NCI-H526 (cell line): ENCODE results near the gene ZNF665.
"Not testable (repeated sequence)": the region's sequence is repeated elsewhere in the genome, so short reads cannot be mapped to it uniquely, and the experiment has no call there.

Experiments
- DNase-seq, 2 experiments: peaks; one replicate each; lab custom pipeline; 2025; lab: John Stamatoyannopoulos, UW

ZNF665 gene

DNA sequence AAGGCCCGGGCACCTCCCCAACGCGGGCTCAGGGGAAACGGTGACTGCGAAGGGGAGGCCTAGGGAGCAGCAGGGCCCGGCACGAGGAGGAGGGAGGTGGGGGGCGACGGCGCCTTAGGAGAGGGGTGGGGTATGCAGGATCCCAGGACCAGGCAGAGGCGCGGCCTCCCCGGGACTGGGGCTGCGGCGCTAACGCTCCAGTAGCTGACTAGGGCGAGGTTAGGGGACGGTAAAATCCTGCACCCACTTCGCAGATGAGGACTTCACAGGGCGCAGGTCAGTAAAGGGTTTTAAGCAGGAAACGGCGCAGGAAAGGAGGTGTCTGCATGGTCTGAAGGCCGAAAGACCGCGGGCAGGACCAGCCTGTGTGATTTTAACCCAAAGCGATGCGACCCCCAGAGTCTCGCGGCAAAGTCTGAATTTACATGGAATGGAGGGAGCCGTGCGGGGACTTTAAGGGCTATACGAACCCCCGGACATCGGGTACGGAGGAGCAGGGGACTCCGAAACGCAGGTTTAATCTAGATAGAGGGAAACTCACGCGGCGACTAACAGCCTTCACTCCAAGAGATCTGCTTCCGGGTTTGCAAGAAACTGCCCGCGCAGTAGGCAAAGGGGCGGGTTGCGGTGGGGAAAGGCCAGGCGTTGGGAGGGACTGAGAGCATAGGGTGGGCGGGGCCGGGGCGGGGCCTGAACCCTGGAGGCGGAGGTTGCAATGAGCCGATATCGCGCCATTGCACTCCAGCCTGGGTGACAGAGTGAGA lies at the start of gene ZNF665:
Gene ZNF665, minus strand, starts transcription at position 588 of the 764 bp plus-strand sequence. CDS start 10,460 bp downstream, outside the sequence.
- peak; percentile 44 to 62 for DNase-seq

GRCh38 chr19:53237114-53237777 lies 44.1 kb upstream of the ZNF665 start:
- DNase-seq = no peak

GRCh38 chr19:53224606-53225005 lies 31.4 kb upstream of the ZNF665 start:
- DNase-seq = no peak

DNA sequence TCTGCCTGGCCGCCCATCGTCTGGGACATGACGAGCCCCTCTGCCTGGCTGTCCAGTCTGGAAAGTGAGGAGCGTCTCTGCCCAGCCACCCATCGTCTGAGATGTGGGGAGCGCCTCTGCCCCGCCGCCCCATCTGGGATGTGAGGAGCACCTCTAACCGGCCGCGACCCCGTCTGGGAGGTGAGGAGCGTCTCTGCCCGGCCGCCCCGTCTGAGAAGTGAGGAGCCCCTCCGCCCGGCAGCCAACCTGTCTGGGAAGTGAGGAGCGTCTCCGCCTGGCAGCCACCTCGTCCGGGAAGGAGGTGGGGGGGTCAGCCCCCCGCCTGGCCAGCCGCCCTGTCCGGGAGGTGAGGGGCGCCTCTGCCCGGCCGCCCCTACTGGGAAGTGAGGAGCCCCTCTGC lies 29.6 kb upstream of the ZNF665 start:
- DNase-seq = not testable (repeated sequence)

- DNase-seq = no peak
These were observed 19.7 kb upstream of the ZNF665 start for GRCh38 chr19:53212703-53213320.

GRCh38 chr19:53211554-53211953 lies 18.4 kb upstream of the ZNF665 start:
- not testable (repeated sequence) for DNase-seq

DNA sequence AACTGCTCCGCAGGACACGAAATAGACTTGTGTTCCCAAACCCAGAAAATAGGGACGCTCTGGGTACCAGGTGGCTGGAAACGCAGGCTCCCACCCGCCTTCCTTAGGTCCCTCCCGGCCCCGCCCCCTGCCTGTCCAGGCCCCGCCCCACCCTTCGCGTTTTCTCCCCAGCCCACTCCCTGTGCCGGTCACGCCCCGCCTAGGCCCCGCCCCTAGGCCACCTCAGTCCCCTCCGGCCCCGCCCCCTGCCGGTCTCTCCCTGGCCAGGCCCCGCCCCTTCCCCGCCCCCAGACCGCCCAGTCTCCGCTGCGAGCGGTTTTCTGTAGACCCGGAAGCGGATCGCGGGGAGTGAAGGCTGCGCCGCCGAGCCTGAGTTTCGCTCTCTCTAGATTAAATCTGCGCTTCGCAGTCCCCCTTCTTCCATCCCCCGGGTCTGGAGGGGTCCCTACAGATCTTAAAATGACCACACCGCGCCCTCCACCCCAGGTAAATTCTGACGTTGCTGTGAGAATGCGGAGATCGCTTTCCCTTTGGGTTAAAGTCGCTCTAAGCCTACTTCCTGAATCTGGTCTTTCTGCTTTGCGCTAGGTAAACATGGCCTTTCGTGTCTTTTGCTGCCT lies 3.7 kb upstream of the ZNF665 start:
- DNase-seq = peak in 1 of 2 experiments; percentile 29

DNA sequence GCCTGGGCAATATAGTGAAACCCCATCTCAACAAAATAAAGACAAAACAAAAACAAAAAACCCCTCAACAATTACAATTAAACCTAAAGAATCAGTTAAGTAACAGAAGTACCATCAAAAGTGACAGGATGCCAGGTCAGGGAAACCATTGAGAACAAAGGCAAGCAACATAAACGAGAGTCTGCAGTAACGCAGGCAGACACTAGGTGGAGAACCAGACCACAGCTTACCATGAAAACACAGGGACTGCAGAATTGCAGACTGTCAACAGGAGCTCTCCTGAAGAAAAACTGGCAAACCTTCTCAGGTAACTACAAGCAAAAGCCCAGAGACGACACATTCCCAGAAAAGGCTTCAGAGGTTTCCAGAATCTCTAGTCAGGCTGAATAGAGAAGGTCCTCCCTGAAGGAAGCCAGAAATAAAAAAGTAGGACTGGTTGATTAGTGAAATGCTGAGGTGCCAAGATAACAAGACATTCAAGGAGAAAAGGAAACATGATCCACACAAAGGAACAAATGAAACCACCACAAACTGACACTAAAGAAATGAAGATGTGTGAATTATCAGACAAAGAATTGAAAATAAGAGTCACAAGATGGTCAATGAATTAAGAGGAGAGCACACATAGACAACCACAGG lies 2.2 kb upstream of the ZNF665 start:
- DNase-seq = peak; percentile 80 to 89

GRCh38 chr19:53193535-53194222 lies 521 bp upstream of the ZNF665 start:
- DNase-seq = no peak

DNA sequence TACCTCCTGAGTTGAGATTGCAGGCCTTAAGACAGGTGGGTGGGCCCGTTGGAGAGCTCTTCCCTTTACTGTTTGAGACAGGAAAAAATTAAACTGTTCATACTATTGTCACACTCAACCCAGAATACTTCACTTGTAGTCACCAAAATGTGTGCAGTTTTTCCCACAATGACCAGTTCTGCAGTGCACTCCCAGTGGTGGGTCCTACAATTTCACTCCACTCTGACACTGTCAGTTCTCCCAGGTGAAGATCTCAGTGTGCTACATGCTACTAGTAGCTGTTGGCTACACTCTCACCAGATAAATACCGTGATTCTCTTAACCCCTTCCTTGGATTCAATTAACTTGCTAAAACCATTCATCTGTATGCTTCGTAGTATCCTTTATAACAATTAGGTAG lies 2.9 kb downstream of the ZNF665 start:
- no peak for DNase-seq

DNA sequence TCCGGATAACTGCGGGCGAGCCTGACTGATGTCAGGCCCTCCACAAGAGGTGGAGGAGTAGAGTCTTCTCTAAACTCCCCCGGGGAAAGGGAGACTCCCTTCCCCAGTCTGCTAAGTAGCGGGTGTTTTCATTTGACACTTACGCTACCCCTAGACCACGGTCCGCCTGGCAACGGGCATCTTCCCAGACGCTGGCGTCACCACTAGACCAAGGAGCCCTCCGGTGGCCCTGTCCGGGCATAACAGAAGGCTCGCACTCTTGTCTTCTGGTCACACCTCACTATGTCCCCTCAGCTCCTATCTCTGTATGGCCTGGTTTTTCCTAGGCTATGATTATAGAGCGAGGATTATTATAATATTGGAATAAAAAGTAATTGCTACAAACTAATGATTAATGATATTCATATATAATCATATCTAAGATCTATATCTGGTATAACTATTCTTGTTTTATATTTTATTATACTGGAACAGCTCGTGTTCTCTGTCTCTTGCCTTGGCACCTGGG lies 3.4 kb downstream of the ZNF665 start:
- peak in 1 of 2 experiments; percentile 11 for DNase-seq

DNA sequence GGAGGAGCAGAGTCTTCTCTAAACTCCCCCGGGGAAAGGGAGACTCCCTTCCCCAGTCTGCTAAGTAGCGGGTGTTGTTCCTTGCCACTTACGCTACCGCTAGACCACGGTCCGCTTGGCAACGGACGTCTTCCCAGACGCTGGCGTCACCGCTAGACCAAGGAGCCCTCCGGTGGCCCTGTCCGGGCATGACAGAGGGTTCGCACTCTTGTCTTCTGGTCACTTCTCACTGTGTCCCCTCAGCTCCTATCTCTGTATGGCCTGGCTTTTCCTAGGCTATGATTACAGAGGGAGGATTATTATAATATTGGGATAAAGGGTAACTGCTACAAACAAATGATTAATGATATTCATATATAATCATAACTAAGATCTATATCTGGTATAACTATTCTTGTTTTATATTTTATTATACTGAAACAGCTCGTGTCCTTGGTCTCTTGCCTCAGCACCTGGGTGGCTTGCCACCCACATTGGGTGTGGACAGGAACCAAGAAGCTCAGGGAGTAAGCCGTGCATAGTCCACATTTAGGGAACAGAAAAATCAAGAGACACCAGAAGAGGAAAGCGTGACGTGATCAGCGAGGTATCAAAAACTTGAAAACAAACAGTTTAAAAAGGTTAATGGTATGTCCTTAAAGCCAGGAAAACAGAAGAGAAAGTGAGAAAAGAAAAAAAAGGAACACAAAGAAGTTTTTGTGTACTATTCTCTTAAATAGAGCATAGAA lies 7.8 kb downstream of the ZNF665 start:
- DNase-seq = peak in 1 of 2 experiments; percentile 35

DNA sequence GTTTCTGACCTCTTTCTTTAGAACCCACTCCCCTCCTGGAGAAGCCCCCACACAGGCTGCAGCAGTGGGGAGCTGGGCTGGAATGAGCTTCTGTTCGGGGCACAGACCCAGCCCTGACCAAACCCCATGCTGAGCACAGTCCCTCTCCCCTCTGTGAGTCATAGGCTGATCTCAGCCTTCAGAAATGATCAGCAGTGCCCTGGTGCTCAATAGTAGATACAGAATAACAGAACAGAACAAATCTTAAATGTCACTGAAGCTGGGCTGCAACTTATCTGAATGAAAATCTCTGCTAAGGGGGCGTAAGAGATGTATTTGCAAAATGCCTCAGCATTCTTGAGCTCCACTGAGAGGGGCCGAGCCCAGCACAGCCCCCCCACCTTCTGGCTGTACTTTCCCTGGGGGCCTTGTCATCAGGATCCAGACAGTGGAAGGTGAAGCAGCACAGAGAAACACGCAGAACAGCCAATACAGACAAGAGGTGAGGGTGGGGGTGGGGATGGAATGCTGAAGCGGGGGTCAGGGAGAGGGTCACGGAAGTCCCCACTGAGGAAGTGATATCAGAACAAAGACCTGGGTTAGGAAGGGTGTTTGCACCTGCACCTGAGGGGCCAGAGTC lies 9.9 kb downstream of the ZNF665 start:
- DNase-seq = no peak

GRCh38 chr19:53182202-53182601 lies 11.0 kb downstream of the ZNF665 start:
- DNase-seq = no peak

DNA sequence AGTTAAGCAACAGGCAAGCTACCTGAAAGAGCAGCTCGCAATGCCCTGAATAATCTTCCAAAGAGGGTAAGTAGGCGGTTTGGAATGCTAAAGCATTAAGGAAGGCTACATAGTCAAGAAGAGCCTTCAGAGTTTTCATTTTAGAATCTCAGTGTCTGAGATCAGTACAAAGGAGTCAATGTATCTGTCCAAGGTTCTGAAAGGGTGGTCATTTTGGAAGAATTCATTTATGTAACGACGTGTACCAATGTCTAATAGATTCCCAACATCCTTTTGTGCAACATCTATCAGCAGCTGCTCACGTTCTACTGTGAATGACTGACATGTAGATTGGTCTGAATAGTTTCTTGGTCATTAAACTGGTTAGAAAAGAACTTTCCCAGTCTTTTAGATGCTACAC lies 15.2 kb downstream of the ZNF665 start:
- DNase-seq = no peak

DNA sequence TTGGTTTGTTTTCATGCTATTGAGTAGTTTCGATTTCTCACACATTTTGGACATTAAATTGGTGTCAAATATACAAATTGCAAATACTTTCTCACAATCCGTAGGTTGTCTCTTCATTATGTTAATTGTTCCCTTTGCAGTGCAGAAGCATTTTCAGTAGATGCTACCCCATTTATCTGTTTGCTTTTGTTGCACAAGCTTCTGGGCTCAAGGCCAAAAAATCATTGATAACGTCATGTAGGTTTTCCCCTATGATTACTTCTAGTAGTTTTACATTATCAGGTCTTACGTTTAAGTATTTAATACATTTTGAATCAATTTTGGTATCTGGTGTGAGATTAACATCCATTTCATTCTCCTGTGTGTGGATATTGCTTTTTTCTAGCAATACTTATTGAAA lies 20.3 kb downstream of the ZNF665 start:
- DNase-seq = no peak

DNA sequence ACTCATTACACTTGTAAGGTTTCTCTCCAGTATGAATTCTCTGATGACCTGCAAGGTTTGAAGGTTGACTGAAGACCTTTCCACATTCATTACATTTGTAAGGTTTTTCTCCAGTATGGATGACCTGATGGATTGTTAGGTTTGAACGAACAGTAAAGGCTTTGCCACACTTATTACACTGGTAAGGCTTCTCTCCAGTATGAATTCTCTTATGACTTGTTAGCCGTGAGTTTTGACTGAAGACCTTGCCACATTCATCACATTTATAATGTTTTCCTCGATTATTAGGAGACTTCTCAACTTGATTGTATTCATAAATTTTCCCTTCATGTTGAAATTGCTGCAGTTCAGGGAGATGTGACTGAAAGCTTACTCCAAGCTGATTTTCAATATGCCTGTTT lies 27.5 kb downstream of the ZNF665 start:
- DNase-seq = no peak

- DNase-seq = no peak
These were observed 32.0 kb downstream of the ZNF665 start for GRCh38 chr19:53161123-53161522.

- no peak for DNase-seq
These were observed 32.8 kb downstream of the ZNF665 start for GRCh38 chr19:53160350-53160749.

GRCh38 chr19:53158119-53158656 lies 35.0 kb downstream of the ZNF665 start:
- peak; percentile 41 to 72 for DNase-seq
